Subcutaneous adipose tissue (tissue), 4 donors: Measurements from ENCODE around the gene RADIL. TPM values are rescaled to one million over a fixed set of nuclear protein-coding genes. Genes with fewer than 3 reads are reported as not detected.

Experiments used
- total RNA-seq, 4 donors: library from RNA; depleted of rRNA; stranded (reverse); fragments of >200 nt; gene quantifications; one replicate each; pipeline ENCODE4 v1.1.0, GENCODE V29; 2016
- TF ChIP-seq, protein P1 (sequence below): fragments of 450-650 bp; IDR thresholded peaks from one replicate; pipeline ENCODE4 v1.5.1; 2016; ENCODE audit warnings: low read depth, mild to moderate bottlenecking, control low read depth, antibody characterized with exemption, moderate library complexity

RADIL gene
- total RNA-seq, 4 donors from 2014 or later = 5.4 to 7.7 (median 6.3) TPM

- TF ChIP-seq, protein P1, sequence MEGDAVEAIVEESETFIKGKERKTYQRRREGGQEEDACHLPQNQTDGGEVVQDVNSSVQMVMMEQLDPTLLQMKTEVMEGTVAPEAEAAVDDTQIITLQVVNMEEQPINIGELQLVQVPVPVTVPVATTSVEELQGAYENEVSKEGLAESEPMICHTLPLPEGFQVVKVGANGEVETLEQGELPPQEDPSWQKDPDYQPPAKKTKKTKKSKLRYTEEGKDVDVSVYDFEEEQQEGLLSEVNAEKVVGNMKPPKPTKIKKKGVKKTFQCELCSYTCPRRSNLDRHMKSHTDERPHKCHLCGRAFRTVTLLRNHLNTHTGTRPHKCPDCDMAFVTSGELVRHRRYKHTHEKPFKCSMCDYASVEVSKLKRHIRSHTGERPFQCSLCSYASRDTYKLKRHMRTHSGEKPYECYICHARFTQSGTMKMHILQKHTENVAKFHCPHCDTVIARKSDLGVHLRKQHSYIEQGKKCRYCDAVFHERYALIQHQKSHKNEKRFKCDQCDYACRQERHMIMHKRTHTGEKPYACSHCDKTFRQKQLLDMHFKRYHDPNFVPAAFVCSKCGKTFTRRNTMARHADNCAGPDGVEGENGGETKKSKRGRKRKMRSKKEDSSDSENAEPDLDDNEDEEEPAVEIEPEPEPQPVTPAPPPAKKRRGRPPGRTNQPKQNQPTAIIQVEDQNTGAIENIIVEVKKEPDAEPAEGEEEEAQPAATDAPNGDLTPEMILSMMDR = no peak
These were observed 60.8 kb downstream of the RADIL start for GRCh38 chr7:4822677-4823076.

DNA sequence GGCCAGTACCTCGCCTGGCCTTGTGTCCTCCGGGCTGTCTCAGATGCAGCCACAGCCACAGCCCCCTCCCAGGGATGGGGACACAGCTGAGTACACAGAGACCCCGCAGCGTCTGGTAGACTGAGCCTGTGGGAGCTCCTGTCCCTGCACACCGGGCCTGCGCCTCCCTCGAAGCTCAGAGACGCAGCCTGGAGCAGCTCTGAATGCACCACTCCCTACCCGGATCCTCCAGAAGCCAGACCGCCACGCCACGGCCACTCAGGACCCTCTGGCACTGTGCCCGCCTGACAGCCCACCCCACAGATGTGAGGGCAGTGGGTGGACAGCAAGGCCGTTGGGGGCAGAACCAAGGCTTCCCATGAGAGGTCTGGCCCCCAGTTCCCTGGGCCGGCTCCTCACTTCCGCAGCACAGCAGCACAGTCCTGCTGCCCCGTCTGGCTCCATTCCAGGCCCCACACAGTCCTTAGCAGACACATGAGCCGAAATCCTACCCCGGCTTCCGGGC, 62.5 kb downstream of the RADIL start:
- TF ChIP-seq, protein P1 = no peak

DNA sequence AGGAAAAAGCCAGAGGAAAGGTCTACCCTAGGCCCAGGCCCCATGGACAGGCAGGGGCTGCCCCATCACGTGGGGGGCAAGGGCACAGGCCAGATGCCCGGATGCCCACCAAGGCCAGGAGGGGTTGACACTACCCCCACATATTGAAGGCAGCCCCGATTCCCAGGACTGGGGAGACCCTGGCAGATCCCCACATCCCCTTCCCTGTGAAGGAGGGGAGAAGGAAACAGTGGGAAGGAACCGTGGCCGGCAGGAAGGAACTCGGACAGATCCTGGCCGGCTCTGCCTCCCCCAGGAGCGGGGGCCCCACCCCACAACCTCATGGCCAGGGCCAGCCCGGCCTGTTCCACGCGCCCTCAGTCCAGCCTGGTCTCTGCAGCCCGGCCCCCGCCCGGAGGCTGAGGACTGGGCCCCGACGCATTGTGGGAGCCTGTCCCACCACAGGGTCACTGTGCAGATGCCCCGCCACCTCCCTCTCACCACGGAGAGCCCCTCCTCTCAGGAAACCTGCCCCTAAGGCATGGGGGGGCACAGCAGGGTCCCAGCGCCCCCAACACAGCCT, 63.0 kb downstream of the RADIL start:
- TF ChIP-seq, protein P1 = no peak

- TF ChIP-seq, protein P1 = no peak
These were observed 63.7 kb downstream of the RADIL start for GRCh38 chr7:4819560-4820404.

DNA sequence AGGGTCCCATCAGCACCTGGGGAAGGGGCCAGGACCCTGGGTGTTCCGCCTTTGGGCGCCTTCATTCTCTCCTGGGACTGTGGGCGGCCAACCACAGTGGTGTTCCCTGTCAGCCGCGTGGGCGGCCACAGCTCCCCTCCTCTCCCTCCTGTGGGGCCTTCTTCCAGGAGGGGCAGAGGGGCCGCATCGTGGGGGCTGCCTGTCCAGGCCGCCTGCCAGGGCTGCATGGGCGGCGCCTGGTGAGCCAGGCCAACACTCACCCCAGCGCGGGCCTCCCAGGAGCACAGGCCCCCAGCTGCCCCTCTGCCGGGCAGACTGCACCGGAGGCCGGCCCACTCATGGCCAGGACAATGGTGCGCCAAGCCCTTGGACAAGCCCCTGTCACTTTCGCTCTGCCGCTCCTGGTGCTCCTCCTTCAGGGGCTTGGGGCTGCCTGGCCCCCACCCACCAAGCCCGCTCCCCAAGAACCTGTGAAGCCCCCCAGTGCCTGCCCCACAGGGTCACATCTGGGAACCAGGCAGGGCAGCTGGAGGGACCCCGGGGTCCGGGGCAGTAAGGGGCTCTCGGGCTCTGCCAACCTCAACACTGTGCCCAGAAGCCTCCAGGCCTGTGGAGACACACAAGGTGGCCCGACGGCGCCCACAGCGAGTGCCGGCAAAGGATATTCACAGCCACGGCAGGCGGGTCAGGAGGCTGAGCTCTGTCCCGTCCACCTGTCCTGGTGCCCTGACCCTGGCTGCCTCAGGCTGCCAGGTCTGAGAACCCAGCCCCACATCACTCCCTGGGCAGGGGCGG, 65.3 kb downstream of the RADIL start:
- TF ChIP-seq, protein P1 = no peak

GRCh38 chr7:4817178-4817901, 66.2 kb downstream of the RADIL start:
- TF ChIP-seq, protein P1 = no peak
